Bone marrow (tissue), 2 donors: ENCODE results near the gene INHA.
A peak's percentile ranks its signal among the peaks of the same experiment; 100 is the strongest.

Experiments
- DNase-seq, 2 donors: peaks; one replicate each; lab custom pipeline; 2025; lab: John Stamatoyannopoulos, UW

The INHA gene

DNA sequence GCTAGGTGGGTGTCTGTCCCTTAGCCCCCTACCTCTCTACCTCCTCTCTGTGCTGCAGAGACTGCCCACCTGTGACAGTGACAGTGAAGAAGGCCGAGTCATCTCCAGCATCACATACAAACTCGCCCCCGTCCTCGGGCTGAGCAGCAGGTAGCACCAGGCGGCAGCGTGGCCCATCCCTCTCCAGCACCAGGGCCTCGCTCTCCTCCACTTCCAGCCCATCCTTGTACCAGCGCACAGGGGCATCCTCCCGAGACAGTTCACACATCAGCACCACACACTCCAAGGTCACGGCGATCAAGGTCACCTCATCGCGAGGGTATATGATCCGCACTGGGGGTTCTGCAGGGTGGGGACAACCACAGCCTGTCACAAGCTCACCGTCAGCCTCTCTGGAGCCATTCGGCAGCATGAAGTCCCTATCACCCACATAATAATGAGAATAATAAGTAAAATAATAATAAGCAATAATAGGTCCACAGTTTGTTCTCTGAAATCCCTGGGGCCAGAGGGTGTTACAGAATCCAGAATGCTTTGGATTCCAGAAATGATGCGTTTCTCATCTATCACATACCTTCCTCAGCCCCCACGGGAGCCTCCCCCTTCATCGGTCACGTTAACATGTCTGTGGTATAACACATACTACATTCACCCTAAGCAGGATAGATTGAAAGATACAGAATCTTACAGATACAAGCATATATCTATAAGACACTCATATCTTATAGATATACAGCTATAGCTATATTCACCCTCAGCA lies 12.8 kb upstream of the INHA start:
- DNase-seq = no peak

DNA sequence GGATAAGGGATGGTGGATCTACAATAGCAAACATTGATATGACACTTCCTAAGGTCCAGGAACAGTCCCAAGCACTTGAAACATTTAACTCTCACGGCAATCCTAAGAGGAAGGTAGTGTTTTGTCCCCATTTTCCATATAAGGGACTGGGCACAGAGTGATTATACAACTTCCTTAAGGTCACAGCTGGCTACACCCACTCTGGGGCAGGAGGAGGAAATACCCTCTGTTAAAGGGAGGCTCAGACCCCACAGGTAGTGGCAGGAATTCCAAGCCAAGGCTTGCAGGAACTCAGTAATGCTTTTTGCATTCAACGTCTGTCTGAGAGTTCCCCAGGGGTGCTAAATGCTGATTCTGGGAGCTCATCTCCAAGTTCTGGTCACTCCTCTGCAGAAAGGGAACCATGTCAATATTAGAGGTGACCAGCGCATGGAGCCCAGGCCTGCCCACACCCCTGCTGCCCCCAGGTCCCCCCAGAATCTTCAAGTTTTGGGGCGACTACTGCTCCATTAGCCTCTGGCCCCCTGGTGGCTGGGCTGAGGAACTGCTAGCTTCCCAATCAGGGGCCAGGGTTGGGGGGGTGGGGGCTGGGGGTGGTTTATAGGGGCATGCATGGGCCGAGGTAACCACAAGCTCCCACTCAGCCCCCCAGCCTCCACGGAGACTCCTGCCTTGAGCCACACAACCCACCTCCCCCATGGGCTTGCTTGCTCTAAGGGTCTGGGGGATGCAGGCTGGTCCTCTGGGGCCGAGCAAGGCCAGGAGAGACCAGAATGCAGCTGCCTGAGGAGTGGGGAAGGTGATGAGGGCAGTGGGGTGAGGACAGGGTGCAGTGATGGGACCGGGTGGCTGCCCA lies 11.8 kb upstream of the INHA start:
- DNase-seq = peak in 1 of 2 donors; percentile 9

DNA sequence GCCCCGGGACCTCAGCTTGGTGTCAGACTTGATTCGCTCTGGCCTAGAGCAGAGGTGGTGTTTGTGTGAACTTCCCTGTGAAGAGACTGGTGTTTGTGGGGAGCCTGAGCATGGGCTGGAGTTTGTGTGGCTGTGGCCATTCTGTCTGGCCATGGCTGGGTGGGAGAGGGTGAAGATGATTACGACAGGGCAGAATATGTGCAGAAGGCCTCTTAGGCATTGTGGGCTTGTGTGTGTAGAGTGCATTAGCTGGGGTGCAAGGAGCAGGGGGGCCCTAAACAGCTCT lies 11.3 kb upstream of the INHA start:
- no peak for DNase-seq

DNA sequence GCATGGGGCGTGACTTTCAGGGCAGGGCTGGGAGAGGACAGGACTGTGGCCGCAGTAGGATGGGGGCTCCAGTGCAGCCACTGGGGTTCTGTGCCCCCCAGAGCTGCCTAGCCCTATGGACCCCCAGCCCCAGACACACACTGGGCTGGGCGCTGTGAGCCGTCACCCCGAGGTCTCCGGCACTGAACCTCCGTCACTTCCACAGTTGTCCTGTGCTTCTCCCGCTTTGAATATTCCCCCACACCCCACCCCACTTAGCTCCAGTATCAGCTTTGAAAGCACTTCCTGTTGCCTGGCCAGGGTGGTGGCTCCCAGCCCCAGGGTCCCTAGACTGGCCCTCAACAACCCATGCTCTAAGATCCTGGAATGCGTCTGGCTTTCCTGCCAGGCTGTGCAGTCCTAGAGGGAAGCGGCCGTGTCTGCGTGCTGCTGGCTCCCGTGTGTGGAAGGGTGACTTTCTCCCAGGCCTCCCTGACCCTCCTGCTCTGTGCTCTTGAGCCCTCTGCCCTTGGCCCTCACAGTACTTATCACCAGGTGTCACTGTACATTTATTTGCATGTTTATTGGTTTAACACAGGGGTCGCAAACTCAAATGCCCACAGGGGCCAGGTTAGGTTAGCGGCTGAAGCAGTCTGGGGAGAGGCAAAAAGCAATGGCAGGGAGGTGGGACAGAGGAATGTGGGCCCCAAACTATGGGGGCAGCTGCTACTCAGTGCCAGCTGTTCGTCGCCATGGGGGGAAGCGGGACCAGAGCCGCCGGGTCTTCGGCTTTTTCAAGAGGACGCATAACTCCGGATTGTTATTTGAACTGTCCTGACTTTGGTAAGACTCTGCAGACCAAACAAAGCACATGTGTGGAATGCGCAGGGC lies 10.7 kb upstream of the INHA start:
- DNase-seq = no peak

DNA sequence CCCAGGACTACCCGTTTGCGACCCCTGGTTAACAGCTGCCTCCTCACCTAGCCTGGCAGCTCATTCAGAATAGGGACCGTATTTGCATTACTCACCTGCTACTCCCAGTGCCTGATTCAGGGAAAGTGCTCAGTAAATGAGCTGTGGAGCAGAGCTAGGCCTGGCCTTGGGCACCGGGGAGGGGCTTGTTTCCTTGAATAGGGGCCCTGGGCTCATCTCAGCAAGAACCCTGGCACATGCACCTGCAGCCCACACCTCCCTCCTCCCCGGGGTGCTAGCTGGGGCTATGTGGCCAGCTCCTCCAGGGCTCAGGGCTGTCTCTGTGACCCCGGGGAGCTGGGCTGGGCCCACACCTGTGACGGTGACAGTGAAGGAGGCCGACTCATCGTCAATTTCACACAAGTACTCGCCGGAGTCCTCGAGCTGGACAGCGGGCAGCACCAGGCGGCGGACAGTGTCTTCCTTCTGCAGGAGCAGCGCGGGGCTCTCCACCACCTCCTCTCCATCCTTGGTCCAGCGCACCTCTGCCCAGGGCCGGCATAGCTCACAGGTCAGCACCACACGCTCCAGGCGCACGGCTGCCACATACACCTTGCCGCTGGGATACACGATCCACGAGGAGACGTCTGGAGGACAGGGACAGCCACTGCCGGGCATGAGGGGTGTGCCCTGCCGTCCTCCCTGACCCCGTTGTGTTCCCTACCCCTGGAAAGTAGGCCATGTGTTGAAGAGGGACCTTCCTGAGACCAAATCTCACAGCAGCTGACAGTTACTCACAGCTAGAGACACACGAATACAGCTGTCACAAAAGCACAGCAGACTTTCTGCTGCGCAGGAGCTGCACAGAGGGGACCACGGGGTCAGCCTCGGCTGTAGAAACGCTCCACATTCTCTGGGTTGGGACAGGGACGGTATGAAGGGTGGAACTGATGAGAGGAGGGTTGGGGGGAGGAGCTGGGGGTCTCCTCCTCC lies 9.8 kb upstream of the INHA start:
- no peak for DNase-seq

DNA sequence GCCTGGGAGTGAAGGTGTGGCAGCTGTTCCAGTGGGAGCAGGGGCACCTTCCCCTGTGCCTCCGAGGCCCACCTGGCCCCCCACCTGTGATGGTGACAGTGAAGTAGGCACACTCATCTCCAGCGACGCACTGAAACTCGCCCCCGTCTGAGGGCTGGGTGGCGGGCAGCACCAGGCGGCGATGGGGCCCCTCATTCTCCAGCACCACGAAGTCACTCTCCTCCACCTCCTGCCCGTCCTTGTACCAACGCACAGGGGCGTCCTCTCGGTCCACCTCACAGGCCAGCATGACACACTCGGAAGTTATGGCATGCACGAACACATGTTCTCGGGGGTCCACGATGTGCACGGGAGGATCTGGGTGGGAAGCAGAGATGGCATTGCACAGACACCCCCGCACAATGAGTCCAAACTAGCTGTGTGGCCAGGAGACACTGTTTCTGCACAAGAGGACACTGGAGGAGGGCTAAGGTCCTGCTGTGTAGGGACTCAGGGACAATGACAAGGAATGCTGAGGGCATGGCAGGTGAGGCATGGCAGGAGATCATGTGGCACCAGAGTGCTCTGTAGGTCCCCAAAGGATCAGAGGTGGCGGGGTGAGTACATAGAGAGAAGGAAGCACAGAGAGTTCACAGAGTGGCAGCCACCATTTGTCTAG lies 8.7 kb upstream of the INHA start:
- no peak for DNase-seq

DNA sequence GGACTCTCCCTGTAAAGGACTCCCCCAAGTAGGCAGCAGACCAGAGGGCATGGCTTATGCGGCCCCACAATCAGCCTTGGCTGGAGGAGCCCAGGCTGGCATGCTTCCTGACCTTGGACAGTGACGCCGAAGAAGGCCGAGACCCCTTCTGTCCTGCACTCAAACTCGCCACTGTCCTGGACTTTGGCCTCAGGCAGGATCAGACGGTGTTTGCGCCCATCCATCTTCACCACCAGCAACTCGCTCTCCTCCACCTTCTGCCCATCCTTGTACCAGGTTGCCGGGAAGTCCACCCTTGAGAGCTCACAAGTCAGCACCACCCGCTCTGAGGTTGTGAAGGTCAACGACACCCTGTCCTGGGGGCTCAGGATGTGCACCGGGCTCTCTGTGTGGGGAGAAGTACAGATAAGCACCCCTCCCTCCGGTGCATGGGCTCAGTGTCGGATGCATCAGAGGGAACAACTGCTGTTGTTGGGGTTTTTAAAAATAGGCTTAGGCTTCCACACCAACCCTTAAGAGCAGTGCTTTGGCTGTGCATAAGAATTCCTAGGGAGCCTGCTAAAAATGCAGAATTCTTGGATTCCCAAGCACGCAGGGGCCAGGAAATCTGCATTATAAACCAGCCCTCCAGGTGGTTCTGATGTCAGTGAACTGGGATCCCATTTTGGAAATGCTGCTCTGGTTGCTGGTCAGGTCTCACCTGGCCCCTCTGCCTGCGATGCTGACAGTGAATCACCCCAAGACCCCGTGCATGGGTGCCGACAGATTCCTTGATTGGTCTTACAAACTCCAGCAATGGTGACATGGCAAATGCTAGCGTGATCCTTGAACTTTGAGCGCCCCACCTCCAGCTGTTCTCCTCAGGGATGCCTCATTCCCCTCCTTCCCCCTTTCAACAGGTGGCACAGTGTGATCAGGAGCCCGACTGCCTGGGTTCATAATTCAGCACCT lies 6.7 kb upstream of the INHA start:
- DNase-seq = no peak

DNA sequence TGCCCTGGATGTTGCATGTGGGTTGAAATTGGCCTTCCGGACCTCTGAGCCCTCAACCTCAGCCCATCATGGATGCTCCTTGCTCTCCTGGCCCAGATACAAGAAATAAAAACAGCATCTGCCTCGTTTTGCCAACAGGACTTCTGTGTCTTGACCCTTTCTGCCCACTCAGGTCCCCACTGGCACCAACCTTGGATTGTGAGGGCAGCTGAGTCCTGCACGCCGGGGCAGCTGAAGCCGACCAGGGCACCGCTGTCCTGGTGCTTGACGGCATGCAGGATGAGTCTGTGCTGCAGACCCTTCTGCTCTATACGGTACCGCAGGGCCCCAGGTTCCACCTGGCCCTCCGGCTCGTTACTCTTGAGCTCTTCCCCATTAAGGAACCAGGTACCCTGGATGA lies 5.5 kb upstream of the INHA start:
- DNase-seq = no peak

DNA sequence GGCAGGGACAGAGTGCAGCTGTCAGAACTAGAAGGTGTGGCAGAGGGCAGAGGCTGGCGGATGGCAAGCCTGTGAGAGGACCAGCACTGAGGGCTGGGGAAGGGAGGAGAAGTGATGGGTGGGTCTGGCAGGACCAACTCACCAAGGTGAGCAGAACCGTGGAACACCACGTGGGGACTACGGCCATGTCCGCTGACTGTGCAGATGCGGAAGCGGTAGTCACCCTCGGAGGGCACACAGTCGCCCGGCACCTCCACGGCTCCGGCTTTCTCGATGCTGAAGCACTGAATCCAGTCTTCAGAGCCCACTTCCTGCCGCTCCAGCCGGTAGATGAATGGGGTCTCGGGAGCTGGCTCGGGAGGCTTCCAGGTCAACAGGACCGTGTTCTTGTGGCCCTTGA lies 5.0 kb upstream of the INHA start:
- no peak for DNase-seq

DNA sequence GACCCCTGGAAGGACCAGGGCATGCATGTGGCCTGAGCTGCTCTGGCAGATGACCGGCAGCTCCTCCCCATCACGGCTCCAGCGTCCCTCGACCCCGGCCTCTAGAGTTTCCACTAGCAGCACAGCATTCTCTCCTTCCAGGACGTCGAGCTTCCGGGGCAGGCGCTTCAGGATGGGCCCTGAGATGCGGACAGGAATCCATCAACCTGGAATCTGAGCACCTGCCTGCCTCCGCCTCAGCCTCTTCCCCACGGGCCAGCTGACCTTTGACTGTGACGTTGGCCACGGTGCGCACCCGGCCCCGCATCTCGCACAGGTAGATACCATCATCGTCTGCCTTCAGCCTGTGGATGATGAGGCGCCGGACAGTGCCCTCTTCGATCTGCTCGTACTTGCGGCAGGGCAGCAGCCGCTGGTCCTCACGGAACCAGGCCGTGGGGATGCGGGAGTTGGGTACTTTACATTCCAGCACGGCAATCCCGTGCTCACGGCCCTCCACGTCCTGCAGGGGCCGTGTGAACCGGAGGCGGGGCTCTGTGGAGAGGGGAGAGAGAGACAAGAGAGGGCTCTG lies 4.2 kb upstream of the INHA start:
- no peak for DNase-seq

DNA sequence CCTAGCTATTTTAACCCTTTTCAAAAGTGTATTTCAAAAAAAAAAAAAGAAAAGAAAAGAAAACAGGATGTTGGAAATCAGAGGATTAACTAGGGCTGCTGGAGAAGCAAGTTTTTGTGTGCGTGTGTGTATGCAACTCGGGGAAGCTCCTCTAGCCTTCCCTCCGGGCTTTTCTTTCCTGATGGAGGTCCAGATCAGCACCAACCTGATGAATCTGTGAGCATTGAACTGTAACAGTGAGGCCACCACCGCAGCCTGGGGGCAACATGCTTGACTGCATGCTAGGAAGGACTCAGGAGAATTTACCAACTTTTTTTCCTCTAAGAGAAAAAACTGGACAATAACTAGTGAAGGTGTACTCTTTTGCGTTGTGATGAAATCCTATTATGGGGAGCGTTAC lies 3.1 kb upstream of the INHA start:
- DNase-seq = no peak

DNA sequence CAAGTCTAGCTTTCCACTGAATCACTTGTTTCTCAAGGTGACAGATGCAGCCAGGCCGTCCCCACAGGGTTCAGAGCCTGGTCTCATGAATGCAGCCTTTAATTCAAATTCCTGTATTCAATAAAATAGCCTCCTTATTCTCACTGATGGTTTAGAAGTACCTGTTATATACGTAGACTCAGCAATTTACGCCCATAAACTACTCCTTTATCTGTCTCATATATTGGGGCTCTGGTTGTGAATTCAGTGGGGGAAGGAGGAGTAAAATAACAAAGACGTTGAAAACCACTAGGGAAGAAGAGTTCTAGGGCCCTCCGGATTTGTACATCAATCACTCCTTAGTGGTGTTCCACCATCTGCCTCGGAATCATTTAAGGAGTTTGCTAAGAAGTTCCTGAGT lies 2.5 kb upstream of the INHA start:
- DNase-seq = no peak

DNA sequence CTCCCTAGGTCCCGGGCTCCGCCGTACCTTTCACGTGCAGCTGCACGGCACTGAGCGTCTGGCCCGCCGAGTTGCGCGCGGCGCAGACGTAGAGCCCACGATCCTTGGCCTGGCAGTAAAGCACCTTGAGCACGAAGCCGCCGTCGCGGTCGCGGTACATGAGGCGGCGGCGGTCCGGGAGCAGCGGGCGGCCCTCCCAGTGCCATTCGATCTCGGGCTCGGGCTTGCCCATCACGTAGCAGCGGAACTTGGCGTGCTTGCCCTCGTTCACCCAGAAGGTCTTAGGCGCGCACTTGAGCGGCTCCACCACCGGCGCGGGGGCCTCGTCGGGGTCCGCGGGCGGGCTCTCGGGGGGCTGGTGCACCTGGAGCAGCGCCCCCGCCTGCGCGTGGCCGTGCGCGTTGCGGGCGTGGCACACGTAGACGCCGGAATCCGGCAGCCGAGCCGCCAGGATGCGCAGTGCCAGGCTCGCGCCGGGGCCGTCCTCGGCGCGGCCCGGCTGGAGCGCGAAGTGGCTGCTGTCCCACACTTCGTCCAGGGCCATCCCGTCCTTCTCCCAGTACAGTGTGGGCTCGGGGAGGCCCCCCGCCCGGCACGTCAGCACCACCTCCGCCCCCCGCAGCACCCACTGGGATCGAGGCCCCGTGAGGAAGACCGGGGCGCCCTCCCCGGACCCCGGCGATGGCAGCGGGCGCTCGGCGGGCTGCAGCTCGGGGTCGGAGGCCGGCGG lies 1.8 kb upstream of the INHA start:
- no peak for DNase-seq

DNA sequence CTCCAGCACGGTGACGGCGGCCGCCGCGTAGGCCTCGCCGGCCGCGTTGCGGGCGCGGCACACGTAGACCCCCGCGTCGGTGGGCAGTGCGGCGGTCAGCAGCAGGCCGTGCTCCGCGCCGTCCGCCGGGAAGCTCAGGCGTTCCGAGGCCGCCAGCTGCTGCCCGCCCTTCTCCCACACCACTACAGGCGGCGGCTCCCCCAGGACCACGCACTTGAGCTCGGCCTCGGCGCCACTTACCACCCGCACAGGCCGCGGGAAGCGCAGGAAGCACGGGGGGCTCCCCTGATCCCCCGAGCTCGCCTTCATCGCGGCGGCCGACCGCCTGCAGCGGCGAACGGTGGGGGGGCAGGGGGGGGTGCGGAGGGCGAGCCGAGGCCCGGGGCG lies 1.2 kb upstream of the INHA start:
- no peak for DNase-seq

DNA sequence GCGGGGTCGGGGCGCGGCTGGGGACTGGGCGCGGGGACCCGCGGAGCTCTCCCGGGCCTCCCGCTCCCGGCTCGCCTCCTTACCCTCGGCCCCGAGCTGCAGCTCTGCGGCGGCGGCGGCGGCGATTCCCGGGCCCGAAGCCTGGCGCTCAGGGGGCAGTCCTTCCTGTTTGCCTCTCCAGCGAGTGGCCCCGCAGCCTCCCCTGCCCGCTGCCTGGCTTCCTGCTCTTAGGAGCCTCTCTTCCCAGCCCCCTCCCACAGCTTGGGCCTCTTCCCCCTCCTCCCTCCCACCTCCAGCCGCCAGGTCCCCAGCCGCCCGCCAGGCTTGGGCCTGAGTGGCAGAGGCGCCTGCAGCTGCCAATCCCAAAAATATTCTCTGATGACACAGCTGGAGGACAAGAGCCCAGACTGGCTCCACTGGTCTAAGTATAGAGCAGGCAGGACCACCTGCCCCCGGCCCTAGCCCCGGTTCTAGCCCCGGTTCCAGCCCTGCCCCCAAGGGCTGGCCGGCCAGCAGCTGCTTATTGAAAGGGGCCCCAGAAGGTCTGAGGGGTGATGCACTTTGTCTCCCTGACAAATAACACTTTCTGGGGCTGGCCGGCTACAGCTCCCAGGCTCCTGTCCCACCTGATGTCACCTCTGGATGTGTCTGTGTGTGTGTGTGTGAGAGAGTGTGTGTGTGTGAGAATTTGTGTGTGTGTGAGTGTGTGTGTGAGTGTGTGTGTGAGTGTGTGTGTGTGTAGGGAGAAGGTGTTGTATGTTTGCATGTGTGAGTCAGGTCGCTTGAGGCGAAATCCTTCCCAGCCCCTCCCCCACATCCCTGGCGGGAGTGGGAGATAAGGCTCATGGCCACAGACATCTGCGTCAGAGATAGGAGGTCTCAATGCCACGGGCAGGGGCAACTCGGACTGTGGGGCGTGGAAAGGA lies 536 bp upstream of the INHA start, which contains the start of gene OBSL1:
TSS of gene OBSL1 (minus strand) at position 229 of the 926 bp plus-strand sequence. CDS start 307 bp downstream, outside the sequence.
- DNase-seq = no peak

DNA sequence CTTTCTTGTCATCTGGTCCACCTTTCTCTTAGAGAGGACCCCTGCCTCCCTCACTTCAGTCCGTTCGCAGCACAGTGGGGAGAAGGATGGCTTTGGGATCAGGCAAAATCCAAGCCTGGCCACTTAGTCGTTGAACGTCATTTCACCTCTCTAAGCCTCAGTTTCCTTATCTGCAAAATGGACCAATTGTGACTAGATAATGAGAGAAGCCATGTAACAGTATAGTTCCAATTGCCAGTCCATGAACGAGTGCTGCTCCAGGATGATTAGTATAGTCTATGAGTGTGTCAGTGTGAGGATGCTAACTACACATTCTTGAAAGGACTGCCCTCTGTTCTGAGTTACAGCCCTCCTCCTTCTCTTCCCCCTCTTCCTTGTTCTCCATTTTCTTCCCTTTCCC lies 1.1 kb downstream of the INHA start:
- no peak for DNase-seq

DNA sequence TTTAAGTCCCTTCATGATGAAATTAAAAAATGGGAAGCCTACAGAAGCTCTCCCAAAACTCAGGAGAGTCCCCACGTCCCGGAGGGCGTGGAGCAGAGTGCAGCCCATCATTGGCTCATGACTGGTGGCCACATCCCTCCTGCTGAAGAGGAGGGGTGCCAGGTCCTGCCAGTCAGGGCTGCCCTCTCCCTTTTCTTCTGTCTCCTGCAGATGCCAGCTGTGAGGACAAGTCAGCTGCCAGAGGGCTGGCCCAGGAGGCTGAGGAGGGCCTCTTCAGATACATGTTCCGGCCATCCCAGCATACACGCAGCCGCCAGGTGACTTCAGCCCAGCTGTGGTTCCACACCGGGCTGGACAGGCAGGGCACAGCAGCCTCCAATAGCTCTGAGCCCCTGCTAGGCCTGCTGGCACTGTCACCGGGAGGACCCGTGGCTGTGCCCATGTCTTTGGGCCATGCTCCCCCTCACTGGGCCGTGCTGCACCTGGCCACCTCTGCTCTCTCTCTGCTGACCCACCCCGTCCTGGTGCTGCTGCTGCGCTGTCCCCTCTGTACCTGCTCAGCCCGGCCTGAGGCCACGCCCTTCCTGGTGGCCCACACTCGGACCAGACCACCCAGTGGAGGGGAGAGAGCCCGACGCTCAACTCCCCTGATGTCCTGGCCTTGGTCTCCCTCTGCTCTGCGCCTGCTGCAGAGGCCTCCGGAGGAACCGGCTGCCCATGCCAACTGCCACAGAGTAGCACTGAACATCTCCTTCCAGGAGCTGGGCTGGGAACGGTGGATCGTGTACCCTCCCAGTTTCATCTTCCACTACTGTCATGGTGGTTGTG lies 2.6 kb downstream of the INHA start:
- no peak for DNase-seq
